Right ventricle myocardium inferior (tissue), 1 donor: ENCODE measurements around the gene LYVE1. TPM values are rescaled to one million over a fixed set of nuclear protein-coding genes. Genes with fewer than 3 reads are reported as not detected.
A peak's percentile ranks its signal among the peaks of the same experiment; 100 is the strongest.

Source experiments
- ATAC-seq: fragments of 200-7000 bp; cut with Tn5 transposase; one replicate; pipeline ENCODE4 v1.9.1; 2020; ENCODE audit warnings: mild to moderate bottlenecking, moderate library complexity
- DNase-seq: peaks from one replicate; pipeline ENCODE4 v3.0.0; 2021; ENCODE audit errors: missing footprints
- intact Hi-C: fragments of 100-400 bp; cut with DNase I; formaldehyde crosslinking; loops from one replicate; pipeline ENCODE4 v1.11.0; 2022
- long read RNA-seq: library from polyadenylated mRNA; unstranded; transcript quantifications from one replicate; pipeline ENCODE4 v2.0.0, GENCODE V29; 2021
- total RNA-seq: library from RNA; stranded (reverse); fragmentation: NEBNext Ultra II Directional; extraction: Animal tissue kit (Norgen Biotek cat#: 25700); gene quantifications from one replicate; pipeline ENCODE4 v1.2.1, GENCODE V29; 2021
- donor health status: DM: no; HTN: yes; CAD: no; lungs with severe emphysema.

The LYVE1 gene
- total RNA-seq, result 106 TPM
- long read RNA-seq, transcript LYVE1-201 (6 exons, 3,273 nt), result major isoform, 10 of 12 reads
- long read RNA-seq, partial matches to known transcripts, result 1 of 12 reads
- long read RNA-seq, other reads (novel, unspliced or antisense), result 1 of 12 reads

- DNase-seq (no peak), ATAC-seq (peak; percentile 78)
- intact Hi-C loops, result loop anchor here (5.0 to 10.0 kb wide), 2 partner anchors 86 to 169 kb away; no protein-coding TSS in a partner anchor
These were observed at the start of gene LYVE1 for GRCh38 chr11:10568486-10568941. Gene LYVE1 (minus strand): TSS chr11:10568665. CDS start chr11:10568532, 133 bp downstream.

- intact Hi-C loops, result no loop called here
- DNase-seq (no peak), ATAC-seq (no peak)
These were observed 49.1 kb upstream of the LYVE1 start for GRCh38 chr11:10617551-10617950.

DNA sequence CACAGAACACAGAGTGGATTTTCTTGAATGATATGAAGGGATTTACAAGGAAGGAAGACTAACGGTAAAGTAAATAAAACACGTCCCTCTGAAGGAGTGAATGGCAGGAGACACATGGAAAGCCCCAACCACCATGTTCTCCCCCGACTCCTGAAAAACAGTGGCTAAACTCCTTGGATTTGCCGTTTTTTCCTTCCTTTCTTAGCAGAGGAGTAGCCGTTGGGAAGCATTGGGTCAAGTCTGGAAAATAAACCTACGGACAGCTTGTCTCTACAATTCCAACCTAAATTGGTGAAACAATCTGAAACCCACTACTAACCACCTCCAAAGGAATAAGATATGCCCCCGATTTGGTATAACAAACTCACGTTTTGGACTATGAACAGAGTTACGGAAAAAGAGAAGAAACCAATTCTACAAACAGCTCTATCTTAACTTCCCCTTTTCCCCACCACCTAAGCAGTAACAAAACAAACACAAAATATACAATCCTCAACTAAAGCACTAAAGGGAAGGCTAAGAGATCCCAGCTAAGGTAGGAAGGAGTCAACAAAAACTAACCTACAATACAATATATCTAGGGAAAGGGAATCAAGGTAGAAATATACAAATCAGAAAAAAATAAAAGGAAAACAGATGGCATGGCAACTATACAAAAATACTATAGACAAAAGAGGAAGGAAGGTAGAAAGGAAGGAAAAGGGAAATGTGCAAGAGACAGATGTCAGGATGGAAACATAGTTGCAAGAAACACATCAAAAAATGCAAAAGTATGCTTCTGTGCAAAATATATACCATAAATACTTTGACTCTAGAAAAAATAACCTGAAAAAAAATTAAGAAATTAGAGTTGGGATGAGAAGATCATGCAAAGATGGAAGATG lies 43.8 kb upstream of the LYVE1 start:
- ATAC-seq, result no peak
- intact Hi-C loops, result no loop called here
- DNase-seq, result no peak

- ATAC-seq (no peak), DNase-seq (no peak)
- intact Hi-C loops, result no loop called here
These were observed 41.2 kb upstream of the LYVE1 start for GRCh38 chr11:10609636-10610035.

DNA sequence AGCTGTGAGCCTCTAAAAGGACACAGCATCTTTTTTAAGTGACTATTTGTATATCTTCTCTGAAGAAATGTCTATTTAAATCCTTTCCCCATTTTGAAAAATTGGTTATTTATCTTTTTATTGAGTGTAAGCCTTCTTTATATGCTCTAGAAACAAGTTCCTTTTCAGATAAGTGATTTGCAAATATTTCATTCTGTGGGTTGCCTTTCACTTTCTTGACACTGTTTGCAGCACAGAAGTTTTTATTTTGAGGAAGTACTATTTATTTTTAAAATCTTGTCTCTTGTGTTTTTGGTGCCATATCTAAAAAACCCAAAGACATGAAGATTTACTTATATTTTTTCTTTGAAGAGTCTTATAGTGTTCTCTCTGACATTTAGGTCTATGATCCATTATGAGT lies 40.1 kb upstream of the LYVE1 start:
- DNase-seq (no peak), ATAC-seq (no peak)
- intact Hi-C loops, result no loop called here

DNA sequence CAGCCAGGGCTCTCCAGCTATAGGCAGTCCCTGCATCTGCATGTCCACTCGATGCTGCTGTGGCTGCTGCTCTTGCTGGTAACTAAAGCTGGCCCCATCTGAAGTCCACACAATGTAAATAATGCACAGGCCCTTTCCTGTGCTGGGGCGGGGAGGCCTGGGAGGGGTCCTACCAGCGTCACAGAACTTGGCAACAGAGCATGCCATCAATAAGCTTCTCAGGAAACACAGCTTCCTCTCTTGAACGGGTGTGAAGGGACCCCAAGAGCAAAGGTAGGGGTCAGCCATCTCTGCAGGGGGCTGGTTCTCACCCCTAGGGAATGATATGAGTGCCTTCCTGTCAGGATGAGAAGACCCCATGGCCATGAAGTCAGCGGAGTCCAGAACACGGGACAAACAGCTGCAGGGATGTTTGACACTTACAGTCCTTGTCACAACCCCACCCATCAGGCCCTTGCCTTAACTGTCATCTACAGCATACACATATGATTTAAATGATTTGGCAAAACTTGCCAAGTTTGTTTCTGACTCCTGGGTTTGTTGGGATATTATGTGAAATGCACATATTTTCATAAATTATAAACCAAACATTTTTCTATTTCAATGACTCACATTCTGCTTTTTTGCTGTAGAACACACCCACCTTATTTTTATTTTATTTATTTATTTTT lies 39.1 kb upstream of the LYVE1 start:
- ATAC-seq (no peak), DNase-seq (no peak)
- intact Hi-C loops, result no loop called here

- intact Hi-C loops, result no loop called here
- ATAC-seq (peak; percentile 22), DNase-seq (no peak)
These were observed 38.2 kb upstream of the LYVE1 start for GRCh38 chr11:10606536-10607208.

DNA sequence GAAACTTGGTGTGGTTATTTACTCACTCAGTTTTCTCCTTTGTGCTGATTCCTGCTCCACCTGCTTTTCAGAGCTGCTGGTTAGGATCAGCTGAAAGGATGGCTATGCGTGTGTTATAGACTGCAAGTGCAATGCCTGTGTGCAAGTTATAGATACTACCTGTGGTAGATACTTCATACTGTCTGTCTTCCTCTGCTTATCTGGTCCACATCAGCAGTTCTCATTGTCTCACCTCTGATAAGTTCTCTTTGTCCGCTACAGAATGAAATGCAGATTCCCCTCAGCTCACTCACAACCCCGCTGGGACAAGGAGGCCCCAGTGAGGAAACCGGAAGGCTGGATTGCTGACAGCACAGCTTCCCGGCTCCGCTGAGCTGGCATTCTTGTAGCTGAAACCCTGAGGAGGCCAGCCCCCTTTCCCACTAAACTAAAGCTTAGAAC lies 37.5 kb upstream of the LYVE1 start:
- peak; percentile 89 for DNase-seq
- intact Hi-C loops, result no loop called here
- peak; percentile 60 for ATAC-seq

GRCh38 chr11:10604798-10605197 lies 36.3 kb upstream of the LYVE1 start:
- no peak for DNase-seq
- ATAC-seq, result no peak
- intact Hi-C loops, result no loop called here

- ATAC-seq (peak; percentile 77), DNase-seq (no peak)
- intact Hi-C loops, result no loop called here
These were observed 35.9 kb upstream of the LYVE1 start for GRCh38 chr11:10604340-10604748.

GRCh38 chr11:10603721-10604297 lies 35.3 kb upstream of the LYVE1 start:
- DNase-seq (no peak), ATAC-seq (no peak)
- intact Hi-C loops, result no loop called here

DNA sequence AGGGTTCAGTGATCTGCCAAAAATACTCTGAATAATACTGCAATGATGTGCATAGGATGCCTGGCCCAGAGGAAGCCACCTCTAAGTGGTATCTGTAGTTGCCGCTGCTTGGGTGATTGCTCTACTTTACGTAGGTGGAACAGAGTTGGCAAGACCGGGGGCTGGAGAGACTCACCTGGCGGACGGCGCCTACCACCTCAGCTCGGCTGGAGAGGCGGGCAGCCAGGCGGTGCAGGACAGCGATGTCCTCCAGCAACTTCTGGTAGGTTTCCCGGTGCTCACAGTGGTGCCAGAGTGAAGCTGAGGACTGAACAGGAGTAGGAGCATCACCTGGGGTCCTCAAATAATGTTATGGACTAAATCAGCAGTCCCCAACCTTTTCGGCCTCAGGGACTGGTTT lies 34.5 kb upstream of the LYVE1 start:
- DNase-seq (no peak), ATAC-seq (no peak)
- intact Hi-C loops, result no loop called here

- DNase-seq, result no peak
- intact Hi-C loops, result no loop called here
- no peak for ATAC-seq
These were observed 33.9 kb upstream of the LYVE1 start for GRCh38 chr11:10602366-10602765.

DNA sequence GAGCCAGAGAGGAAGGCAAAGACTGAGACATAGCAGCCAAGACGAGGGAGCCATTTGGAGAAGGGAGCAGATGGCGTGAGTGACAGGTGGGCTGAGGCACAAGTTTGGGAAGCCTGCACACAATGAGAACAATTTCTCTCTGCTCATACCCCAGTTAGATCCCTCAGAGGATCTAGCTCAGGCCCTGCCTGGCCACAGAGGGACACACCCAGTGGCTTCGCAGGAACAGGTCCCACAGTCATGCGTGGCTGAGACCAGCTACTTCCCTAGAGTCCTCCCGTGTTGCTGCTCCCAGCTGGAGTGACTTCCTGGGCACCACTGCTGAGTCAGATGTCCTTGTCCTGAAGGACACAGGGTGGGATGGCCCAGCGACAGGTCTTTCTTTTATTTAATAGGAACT lies 33.4 kb upstream of the LYVE1 start:
- ATAC-seq (peak; percentile 58), DNase-seq (peak; percentile 85)
- intact Hi-C loops, result no loop called here

DNA sequence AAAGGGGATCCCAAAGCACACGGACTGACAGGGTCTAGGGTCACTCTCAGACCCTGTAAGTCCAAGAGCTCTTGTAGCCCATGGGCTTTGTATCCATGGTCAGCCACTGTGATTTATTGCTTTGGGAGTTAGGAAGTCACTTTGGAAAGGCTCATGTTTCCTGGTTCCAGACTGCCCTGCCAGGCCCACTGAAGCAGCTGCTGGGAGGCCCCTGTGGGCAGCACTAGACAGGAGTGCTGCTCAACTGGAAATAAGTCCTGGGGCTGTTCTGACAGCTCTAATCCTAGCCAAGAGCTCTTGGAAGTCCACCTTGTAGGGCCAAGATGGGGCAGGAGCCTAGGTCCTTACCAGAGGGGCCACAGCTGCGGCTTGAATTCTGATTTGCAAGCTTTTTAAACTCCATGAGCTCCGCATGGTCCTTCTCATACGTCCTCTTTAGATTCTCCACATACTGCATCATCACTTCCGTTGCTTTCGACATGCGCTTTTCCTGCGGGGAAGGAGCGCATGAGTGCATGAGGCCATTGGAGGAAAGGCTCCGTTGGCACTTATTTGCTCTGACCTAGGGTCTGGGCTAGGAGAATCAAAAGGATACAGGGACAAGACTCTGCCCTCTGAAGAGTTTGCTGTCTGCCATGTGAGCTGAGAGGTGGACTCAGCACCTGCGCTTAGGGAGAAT lies 32.2 kb upstream of the LYVE1 start:
- intact Hi-C loops, result no loop called here
- ATAC-seq (no peak), DNase-seq (no peak)

DNA sequence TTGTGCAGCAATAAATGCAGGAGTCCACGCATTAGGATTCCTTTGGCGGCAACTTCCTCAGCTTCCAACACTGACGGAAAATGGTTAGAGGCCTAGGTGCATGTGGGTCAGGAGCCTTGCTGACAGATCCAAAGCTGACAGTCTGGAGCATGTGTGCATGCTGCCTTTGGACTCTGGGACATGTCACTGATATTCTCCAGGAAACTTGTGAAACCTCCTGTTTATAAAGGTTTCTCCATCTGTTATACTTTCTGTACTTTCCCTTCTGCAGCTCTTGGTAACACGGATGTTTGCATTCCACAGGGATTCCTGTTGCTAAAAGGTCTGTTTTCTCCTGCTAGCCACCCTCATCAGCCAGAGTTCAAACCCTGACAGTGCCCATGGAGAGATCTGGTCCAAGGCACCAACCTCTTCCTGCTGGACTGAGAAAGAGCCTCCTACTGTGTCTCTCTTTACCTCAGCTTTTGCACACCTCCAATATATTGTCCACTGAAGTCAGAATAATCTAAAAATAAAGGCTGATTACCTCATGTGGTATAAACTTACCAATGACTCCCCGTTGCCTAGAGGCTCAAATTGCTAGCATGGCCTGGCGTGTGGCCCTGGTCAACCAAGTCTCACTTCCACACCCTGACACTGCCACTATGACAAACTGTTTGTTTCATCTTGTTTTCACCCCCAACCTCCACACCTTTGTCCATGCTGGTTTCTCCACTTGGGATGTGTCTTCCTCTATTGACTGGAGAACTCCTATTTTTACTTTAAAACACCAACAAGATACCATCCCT lies 31.1 kb upstream of the LYVE1 start:
- intact Hi-C loops, result no loop called here
- no peak for DNase-seq
- ATAC-seq, result no peak

DNA sequence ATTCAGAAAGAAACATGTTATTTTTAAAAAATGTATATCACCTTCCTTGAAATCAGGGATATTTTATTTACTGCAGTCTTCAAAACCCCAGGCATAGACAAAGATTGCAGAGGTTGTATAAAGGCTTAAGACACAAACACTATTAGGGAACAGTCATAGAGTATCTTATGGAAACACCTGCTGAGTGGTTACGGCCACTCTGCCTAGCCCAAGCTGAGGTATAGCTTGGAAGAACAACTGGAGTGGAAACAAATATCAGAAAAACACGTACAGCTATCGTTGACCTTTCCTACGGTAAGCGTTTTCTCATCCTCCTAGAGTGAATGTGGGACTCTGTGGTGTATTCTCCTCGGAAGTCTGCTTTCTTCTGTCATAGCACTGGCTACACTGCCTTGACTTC lies 30.4 kb upstream of the LYVE1 start:
- intact Hi-C loops, result no loop called here
- DNase-seq (no peak), ATAC-seq (no peak)
